AG04450 (cell line): Measurements from ENCODE around the gene INSRR. TPM values are rescaled to one million over a fixed set of nuclear protein-coding genes. Genes with fewer than 3 reads are reported as not detected.

Experiments used
- CTCF ChIA-PET: fragments of 300-600, 350-600 bp; formaldehyde crosslinking; extraction: SDS; loops from one replicate; lab custom pipeline; 2022; ENCODE audit warnings: antibody characterized with exemption, inconsistent platforms; lab: Charles Lee
- POLR2A ChIA-PET: fragments of 350-600 bp; formaldehyde crosslinking; extraction: SDS; loops from one replicate; lab custom pipeline; 2021; ENCODE audit warnings: antibody characterized with exemption, inconsistent platforms; lab: Yijun Ruan, JAX
- DNase-seq: peaks from one replicate; pipeline ENCODE4 v3.0.0-alpha.2; 2011; ENCODE audit warnings: low read depth, low spot score
- H3K27ac ChIP-seq: one replicate; pipeline ENCODE4 v1.5.1; 2012; ENCODE audit warnings: low read depth, low read length, control low read depth
- H3K27me3 ChIP-seq: one replicate; pipeline ENCODE4 v1.6.0; 2012; ENCODE audit warnings: low read length; ENCODE audit not compliant: control insufficient read depth, insufficient read depth
- H3K4me3 ChIP-seq: 2 replicates; pipeline ENCODE4 v1.5.1; 2011; ENCODE audit warnings: mild to moderate bottlenecking, low read depth, low read length, control low read depth
- H3K9me3 ChIP-seq: 2 replicates; pipeline ENCODE4 v1.5.1; 2012; ENCODE audit warnings: low read length; ENCODE audit not compliant: control insufficient read depth, insufficient read depth
- CTCF ChIP-seq: IDR thresholded peaks from 2 replicates; pipeline ENCODE4 v1.5.1; 2011; ENCODE audit warnings: low read depth, low read length, control low read depth, inconsistent platforms
- polyA plus RNA-seq: library from polyadenylated mRNA; depleted of rRNA; stranded (reverse); fragments of >200 nt; gene quantifications from 2 replicates; pipeline ENCODE4 v1.2.3, GENCODE V29; 2011

The INSRR gene
- polyA plus RNA-seq, 1 experiment: not detected

GRCh38 chr1:156882543-156882942, 23.6 kb upstream of the INSRR start:
- Histone ChIP-seq H3K27me3 (peaks cover 84% of the 10 kb centered on the region), H3K4me3 (no peak overlapping the region), H3K27ac (no peak overlapping the region), H3K9me3 (no peaks in the 10 kb centered on the region)
- POLR2A ChIA-PET: no interaction called here
- no peak for TF ChIP-seq CTCF
- CTCF ChIA-PET: interaction anchor here (0.5 kb wide), 1 partner anchor 22 kb away, joined by 4 read pairs; the partner anchor contains the start of gene NTRK1
- no peak for DNase-seq

GRCh38 chr1:156881663-156882062, 22.7 kb upstream of the INSRR start:
- CTCF ChIA-PET: interaction anchor here (0.9 kb wide), 1 partner anchor 8 kb away, joined by 6 read pairs; no protein-coding TSS in a partner anchor
- POLR2A ChIA-PET: no interaction called here
- peaks cover 81% of the 10 kb centered on the region for H3K27me3 ChIP-seq
- no peak for DNase-seq
- no peak overlapping the region for H3K27ac ChIP-seq
- H3K9me3 ChIP-seq: no peaks in the 10 kb centered on the region
- H3K4me3 ChIP-seq: no peak overlapping the region
- no peak for TF ChIP-seq CTCF

- peaks cover 84% of the 10 kb centered on the region for H3K27me3 ChIP-seq
- ChIA-PET POLR2A (no interaction called here), CTCF (interaction anchor here (0.9 to 1.4 kb wide), 2 partner anchors 9 to 192 kb away, joined by 3 to 6 read pairs; no protein-coding TSS in a partner anchor)
- H3K9me3 ChIP-seq: no peaks in the 10 kb centered on the region
- no peak overlapping the region for H3K27ac ChIP-seq
- no peak overlapping the region for H3K4me3 ChIP-seq
- no peak for TF ChIP-seq CTCF
- DNase-seq: no peak
These were observed 22.2 kb upstream of the INSRR start for GRCh38 chr1:156881101-156881500.

GRCh38 chr1:156880473-156880872, 21.6 kb upstream of the INSRR start:
- Histone ChIP-seq H3K9me3 (no peaks in the 10 kb centered on the region), H3K4me3 (no peak overlapping the region), H3K27ac (no peak overlapping the region), H3K27me3 (peaks cover 87% of the 10 kb centered on the region)
- no peak for TF ChIP-seq CTCF
- ChIA-PET CTCF (interaction anchor here (0.9 to 1.5 kb wide), 4 partner anchors 10 to 191 kb away, joined by 3 to 8 read pairs (median 6); partner anchors contain the start of gene NTRK1), POLR2A (no interaction called here)
- DNase-seq: no peak

GRCh38 chr1:156879876-156880275, 21.0 kb upstream of the INSRR start:
- H3K27me3 ChIP-seq: peaks cover 88% of the 10 kb centered on the region
- no peaks in the 10 kb centered on the region for H3K9me3 ChIP-seq

More at GRCh38 chr1:156879876-156880275, 21.0 kb upstream of the INSRR start:
- ChIA-PET CTCF (interaction anchor here (0.5 to 1.5 kb wide), 4 partner anchors 10 to 190 kb away, joined by 3 to 8 read pairs (median 6); partner anchors contain the start of gene NTRK1), POLR2A (no interaction called here)
- Histone ChIP-seq H3K4me3 (no peak overlapping the region), H3K27ac (no peak overlapping the region)
- DNase-seq: no peak
- no peak for TF ChIP-seq CTCF
